ENCODE results near the gene RNF151. TPM values are rescaled to one million over a fixed set of nuclear protein-coding genes. Genes with fewer than 3 reads are reported as not detected.

Gene RNF151
- total and polyA plus RNA-seq, 2 of the 13 experiments (the other 11 are each of a cell fraction or from before 2014, with no cell fraction given), result not detected

DNA sequence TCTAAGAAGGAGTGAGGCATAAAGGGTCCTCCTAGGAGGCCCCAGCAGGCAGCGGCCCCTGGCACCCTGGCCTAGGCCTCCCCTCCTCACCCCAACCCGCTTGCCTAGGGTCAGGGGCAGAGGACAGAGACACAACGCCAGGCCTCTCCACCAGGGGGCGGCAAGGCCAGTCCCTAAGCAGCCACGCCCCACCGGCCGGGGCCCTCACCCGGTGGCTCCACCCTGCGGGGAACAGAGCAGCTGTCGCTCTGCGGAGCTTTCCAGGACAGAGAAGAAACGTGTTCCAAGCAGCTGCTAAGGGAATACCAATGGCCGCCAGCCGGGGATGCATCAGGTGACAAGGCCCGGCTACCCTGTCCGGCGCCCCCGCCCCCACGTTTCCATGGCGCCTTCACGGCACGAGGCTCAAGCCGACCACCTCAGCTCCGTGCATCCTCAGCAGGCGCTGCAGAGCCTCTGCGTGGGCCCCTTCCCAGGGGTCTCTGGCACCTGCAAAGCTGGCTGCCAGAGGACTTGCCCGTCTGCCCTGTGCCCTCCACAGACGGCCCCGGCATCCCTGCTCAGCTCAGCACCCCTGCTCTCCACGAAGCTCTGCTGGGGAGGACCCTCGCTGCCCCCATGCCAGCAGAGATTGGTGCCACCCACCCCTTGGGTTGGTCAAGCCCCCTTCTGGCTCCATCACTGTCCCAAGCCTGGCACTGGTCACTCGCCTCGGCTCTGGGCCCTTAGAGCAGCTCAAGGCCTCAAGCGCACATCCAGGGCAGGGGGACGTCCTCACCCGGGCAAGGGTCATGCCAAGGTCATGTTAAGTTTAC lies 37.4 kb downstream of the RNF151 start (continued):
- TF ChIP-seq SRSF1 (optimal IDR thresholded peaks at IDR 0.05; ENCODE audit: low read depth, low read length) (no peak), PAF1 (CRISPR knock-in tag; IDR thresholded peaks at IDR 0.05) (no peak), NFRKB (IDR thresholded peaks at IDR 0.05) (no peak), GFI1 (CRISPR knock-in tag; IDR thresholded peaks at IDR 0.05; ENCODE audit: borderline replicate concordance) (no peak), PCBP2 (optimal IDR thresholded peaks at IDR 0.05; ENCODE audit: low read depth, low read length, poor library complexity, severe bottlenecking) (no peak), IKZF1 (IDR thresholded peaks at IDR 0.05) (no peak), MIER2 (CRISPR knock-in tag; IDR thresholded peaks at IDR 0.05) (no peak), SRY (CRISPR knock-in tag; IDR thresholded peaks at IDR 0.05) (no peak), HNRNPK (IDR thresholded peaks at IDR 0.05; ENCODE audit: low read depth, low read length, poor library complexity, severe bottlenecking) (no peak), ZNF772 (CRISPR knock-in tag; IDR thresholded peaks at IDR 0.05) (peak; percentile 67; the same call in 1 of the 2 replicates), ZNF616 (CRISPR knock-in tag; IDR thresholded peaks at IDR 0.05; ENCODE audit: low read depth) (no peak), ZNF543 (CRISPR knock-in tag; IDR thresholded peaks at IDR 0.05) (no peak)
- TF ChIP-seq, protein P1, sequence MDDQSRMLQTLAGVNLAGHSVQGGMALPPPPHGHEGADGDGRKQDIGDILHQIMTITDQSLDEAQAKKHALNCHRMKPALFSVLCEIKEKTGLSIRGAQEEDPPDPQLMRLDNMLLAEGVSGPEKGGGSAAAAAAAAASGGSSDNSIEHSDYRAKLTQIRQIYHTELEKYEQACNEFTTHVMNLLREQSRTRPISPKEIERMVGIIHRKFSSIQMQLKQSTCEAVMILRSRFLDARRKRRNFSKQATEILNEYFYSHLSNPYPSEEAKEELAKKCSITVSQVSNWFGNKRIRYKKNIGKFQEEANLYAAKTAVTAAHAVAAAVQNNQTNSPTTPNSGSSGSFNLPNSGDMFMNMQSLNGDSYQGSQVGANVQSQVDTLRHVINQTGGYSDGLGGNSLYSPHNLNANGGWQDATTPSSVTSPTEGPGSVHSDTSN (CRISPR knock-in tag; IDR thresholded peaks at IDR 0.05; ENCODE audit: borderline replicate concordance), result no peak
- TF ChIP-seq, protein P2, sequence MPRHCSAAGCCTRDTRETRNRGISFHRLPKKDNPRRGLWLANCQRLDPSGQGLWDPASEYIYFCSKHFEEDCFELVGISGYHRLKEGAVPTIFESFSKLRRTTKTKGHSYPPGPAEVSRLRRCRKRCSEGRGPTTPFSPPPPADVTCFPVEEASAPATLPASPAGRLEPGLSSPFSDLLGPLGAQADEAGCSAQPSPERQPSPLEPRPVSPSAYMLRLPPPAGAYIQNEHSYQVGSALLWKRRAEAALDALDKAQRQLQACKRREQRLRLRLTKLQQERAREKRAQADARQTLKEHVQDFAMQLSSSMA (CRISPR knock-in tag; IDR thresholded peaks at IDR 0.05), result no peak
- TF ChIP-seq, protein P3, sequence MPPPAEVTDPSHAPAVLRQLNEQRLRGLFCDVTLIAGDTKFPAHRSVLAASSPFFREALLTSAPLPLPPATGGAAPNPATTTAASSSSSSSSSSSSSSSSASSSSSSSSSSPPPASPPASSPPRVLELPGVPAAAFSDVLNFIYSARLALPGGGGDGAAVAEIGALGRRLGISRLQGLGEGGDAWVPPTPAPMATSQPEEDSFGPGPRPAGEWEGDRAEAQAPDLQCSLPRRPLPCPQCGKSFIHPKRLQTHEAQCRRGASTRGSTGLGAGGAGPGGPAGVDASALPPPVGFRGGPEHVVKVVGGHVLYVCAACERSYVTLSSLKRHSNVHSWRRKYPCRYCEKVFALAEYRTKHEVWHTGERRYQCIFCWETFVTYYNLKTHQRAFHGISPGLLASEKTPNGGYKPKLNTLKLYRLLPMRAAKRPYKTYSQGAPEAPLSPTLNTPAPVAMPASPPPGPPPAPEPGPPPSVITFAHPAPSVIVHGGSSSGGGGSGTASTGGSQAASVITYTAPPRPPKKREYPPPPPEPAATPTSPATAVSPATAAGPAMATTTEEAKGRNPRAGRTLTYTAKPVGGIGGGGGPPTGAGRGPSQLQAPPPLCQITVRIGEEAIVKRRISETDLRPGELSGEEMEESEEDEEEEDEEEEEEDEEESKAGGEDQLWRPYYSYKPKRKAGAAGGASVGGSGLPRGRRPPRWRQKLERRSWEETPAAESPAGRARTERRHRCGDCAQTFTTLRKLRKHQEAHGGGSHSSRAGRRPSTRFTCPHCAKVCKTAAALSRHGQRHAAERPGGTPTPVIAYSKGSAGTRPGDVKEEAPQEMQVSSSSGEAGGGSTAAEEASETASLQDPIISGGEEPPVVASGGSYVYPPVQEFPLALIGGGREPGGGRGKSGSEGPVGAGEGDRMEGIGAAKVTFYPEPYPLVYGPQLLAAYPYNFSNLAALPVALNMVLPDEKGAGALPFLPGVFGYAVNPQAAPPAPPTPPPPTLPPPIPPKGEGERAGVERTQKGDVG (CRISPR knock-in tag; IDR thresholded peaks at IDR 0.05; ENCODE audit: borderline replicate concordance), result no peak
- TF ChIP-seq, protein P4, sequence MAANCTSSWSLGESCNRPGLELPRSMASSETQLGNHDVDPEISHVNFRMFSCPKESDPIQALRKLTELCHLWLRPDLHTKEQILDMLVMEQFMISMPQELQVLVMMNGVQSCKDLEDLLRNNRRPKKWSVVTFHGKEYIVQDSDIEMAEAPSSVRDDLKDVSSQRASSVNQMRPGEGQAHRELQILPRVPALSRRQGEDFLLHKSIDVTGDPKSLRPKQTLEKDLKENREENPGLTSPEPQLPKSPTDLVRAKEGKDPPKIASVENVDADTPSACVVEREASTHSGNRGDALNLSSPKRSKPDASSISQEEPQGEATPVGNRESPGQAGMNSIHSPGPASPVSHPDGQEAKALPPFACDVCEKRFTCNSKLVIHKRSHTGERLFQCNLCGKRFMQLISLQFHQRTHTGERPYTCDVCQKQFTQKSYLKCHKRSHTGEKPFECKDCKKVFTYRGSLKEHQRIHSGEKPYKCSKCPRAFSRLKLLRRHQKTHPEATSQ (CRISPR knock-in tag; IDR thresholded peaks at IDR 0.05; ENCODE audit: borderline replicate concordance), result no peak

All from HepG2 (cell line).